Inferior parietal cortex (tissue), 1 donor: ENCODE data around the gene OR1A2.
"Not testable (repeated sequence)": the region's sequence is repeated elsewhere in the genome, so short reads cannot be mapped to it uniquely, and the experiment has no call there.

Source experiments
- DNase-seq: peaks from one replicate; pipeline ENCODE4 v3.0.0-alpha.2; 2016; ENCODE audit errors: extremely low spot score

Gene OR1A2, protein sequence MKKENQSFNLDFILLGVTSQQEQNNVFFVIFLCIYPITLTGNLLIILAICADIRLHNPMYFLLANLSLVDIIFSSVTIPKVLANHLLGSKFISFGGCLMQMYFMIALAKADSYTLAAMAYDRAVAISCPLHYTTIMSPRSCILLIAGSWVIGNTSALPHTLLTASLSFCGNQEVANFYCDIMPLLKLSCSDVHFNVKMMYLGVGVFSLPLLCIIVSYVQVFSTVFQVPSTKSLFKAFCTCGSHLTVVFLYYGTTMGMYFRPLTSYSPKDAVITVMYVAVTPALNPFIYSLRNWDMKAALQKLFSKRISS

GRCh38 chr17:3197219-3197618 is at the start of gene OR1A2:
TSS of gene OR1A2 (plus strand) at chr17:3197519. CDS start at chr17:3197519, 0 bp downstream.
- no peak for DNase-seq

GRCh38 chr17:3157218-3157617 is 40.1 kb upstream of the OR1A2 start:
- no peak for DNase-seq

DNA sequence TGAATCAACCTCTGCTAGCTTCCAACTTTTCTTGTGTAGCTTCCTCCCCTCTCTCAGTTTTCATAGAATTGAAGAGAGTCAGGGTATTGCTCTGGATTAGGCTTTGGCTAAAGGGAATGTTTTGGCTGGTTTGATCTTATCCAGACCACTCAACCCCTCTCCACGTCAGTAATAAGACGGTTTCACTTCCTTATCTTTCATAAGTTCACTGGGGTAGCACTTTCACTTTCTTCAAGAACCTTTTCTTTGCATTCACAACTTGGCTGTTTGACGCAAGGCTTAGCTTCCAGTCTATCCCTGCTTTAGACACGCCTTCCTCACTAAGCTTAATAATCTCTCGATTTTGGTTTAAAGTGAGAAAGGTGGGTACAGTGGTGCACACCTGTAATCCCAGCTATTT is 29.7 kb upstream of the OR1A2 start:
- no peak for DNase-seq

DNA sequence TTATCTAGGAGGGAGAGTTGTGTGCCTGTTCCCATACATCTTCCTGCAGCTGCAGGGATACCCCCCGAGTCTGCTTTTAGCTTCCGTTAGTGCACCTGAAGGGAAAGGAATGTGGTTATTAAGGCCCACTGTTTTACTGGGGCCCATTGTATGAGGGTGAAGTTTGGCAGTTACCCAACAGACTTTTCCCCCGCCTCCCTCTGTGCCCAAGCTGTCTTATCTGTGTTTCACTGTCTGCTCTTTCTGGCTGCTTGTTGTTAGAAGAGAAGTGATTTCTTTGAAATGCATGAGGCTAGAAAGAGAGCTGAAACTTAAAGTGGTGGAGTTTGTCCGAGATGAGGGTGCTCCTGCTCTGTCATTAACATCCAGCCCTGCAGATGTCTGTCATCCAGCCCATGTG is 7.4 kb upstream of the OR1A2 start:
- no peak for DNase-seq

GRCh38 chr17:3207367-3207766 is 10.0 kb downstream of the OR1A2 start, which contains the start of gene OR1A1:
TSS of gene OR1A1 (plus strand) at chr17:3207667. CDS start at chr17:3215621, 7,954 bp downstream.
- no peak for DNase-seq

- DNase-seq = no peak
Measured at GRCh38 chr17:3208484-3208883, 11.2 kb downstream of the OR1A2 start.

GRCh38 chr17:3213001-3213400 is 15.7 kb downstream of the OR1A2 start:
- DNase-seq = no peak

GRCh38 chr17:3213587-3213986 is 16.3 kb downstream of the OR1A2 start:
- no peak for DNase-seq

DNA sequence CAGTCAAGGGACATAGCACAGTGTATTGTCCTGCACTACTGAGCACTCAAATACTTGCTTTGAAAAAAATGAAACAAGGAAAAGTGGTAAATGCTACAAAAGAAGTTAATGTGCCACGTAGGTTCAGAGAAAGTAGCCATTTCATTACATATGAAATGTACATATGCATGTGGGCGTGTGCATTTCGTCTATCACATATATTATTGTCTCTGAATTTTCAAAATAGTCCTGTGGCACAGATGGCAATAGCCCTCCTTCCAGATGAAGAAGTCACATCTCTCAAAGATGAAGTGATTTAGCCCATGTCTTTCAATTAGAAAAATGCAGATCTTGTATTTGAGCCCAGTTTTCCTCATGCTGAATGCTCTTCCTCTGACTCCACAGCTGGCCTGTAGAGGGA is 22.7 kb downstream of the OR1A2 start:
- not testable (repeated sequence) for DNase-seq

DNA sequence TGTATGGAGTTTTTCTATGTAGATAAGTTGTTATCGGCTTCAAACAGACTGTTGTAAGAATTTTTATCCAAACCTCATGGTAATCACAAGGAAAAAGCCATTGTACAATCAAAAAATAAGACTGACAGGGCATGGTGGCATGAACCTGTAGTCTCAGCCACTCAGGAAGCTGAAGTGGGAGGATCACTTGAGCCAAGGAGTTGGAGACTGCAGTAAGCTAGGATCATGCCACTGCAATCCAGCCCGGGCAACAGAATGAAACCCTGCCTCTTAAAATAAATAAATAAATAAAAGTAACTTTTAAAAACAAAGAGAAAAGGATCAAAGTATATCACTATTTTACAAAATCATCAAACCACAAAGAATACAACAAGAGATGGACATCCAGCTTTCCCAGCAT is 24.5 kb downstream of the OR1A2 start:
- DNase-seq = no peak

- DNase-seq = no peak
Measured at GRCh38 chr17:3222505-3222904, 25.2 kb downstream of the OR1A2 start.

DNA sequence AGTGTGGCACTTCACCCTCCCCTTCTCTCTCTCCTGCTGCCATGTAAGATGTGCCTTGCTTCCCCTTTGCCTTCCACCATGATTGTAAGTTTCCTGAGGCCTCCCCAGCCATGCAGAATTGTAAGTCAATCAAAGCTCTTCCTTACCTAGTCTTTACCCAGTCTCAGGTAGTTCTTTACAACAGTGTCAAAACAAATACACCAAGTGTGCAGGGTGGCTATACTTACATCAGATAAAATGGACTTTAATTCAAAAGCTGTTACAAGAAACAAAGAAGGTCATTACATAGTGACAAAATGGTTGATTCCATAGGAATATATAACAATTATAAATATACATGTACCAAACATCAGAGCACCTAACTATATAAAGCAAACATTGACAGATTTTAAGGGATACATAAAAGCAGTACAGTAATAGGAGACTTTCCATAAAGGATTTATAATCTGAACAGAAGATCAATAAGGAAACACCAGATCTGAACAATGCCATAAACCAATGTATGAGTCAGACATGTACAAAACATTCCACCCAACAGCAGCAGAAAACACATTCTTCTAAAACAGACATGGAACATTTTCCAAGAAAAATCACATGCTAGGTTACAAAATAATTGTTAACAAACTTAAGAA is 27.5 kb downstream of the OR1A2 start:
- DNase-seq = not testable (repeated sequence)

GRCh38 chr17:3232300-3232699 is 35.0 kb downstream of the OR1A2 start:
- DNase-seq = not testable (repeated sequence)

DNA sequence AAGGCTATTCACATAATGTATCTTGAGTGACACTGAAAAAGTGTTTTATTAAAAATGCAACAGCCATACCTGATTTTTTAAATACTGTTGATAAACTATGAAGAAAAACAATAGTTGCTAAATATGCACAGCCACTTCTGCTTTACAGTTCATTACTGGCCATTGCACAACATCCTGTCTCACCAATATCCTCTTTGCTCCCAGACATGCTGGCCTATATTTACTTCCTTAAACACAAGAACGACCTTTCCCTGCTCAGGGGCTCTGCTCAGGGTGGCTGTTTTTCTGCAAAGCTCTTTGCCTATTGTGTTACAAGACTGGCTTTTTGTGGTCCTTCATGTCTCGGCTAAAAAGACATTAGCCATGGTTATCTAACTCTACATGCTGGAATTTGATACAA is 41.4 kb downstream of the OR1A2 start:
- not testable (repeated sequence) for DNase-seq

DNA sequence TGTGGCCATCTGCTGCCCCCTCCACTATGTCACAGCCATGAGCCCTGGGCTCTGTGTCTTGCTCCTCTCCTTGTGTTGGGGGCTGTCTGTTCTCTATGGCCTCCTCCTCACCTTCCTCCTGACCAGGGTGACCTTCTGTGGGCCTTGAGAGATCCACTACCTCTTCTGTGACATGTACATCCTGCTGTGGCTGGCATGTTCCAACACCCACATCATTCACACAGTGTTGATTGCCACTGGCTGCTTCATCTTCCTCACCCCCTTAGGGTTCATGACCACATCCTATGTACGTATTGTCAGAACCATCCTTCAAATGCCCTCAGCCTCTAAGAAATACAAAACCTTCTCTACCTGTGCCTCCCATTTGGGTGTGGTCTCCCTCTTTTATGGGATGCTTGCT is 43.7 kb downstream of the OR1A2 start:
- DNase-seq = not testable (repeated sequence)

DNA sequence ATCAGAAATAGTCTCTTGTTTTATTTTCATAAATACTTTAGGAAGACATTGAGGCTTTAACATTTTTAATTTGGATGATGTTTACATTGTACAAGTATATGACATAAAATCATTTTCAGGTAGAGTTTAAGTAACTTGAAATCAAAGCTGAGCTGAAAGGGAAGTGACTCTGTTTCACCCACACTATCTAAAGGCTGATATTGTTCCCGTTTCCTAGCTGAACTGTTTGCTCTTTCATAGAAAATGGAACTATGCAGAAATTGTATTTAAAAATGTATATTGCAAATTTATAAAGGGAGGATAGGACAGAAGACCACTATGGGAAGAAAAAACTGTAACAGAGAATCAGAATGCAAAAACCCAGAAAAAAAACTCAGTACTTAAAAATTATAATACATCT is 47.5 kb downstream of the OR1A2 start:
- not testable (repeated sequence) for DNase-seq
